BLaER1 (cell line): ENCODE data around the gene TBC1D2.

ENCODE experiments used
- H3K27ac ChIP-seq: shearing (Covaris generic); formaldehyde crosslinking; 2 replicates; pipeline ENCODE4 v1.8.1; 2022
- H3K27me3 ChIP-seq: shearing (Covaris generic); formaldehyde crosslinking; 2 replicates; pipeline ENCODE4 v1.8.1; 2022
- H3K36me3 ChIP-seq: shearing (Covaris generic); formaldehyde crosslinking; 2 replicates; pipeline ENCODE4 v1.8.1; 2022
- H3K4me1 ChIP-seq: shearing (Covaris generic); formaldehyde crosslinking; 2 replicates; pipeline ENCODE4 v1.8.1; 2022
- H3K4me2 ChIP-seq: shearing (Covaris generic); formaldehyde crosslinking; 2 replicates; pipeline ENCODE4 v1.8.1; 2022
- H3K4me3 ChIP-seq: shearing (Covaris generic); formaldehyde crosslinking; 2 replicates; pipeline ENCODE4 v1.8.1; 2022
- H3K9ac ChIP-seq: shearing (Covaris generic); formaldehyde crosslinking; 2 replicates; pipeline ENCODE4 v1.8.1; 2022
- H3K9me3 ChIP-seq: shearing (Covaris generic); formaldehyde crosslinking; 2 replicates; pipeline ENCODE4 v1.8.1; 2022
- H4K20me1 ChIP-seq: shearing (Covaris generic); formaldehyde crosslinking; 2 replicates; pipeline ENCODE4 v1.8.1; 2022
- Cebpa-rat ChIP-seq: shearing (Covaris generic); IDR thresholded peaks from 2 replicates; pipeline ENCODE4 v1.8.1; 2022

TBC1D2 gene

DNA sequence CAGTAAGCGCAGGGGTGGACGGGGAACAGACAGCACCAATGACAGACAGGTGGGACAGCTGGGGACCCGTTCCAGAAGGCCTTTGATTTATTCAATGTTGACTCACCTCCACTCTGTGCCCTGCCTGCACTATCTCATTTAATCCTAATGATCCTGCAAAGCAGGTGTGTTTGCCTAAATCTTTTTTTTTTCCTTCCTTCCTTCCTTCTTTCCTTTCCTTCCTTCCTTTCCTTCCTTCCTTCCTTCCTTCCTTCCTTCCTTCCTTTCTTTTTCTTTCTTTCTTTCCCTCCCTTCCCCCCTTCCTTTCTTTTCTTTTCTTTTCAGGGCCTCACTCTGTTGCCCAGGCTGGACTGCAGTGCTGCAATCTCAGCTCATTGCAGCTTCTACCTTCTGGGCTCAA, 45.9 kb downstream of the TBC1D2 start:
- no peaks in the 10 kb centered on the region for H4K20me1 ChIP-seq
- no peaks in the 10 kb centered on the region for H3K9me3 ChIP-seq
- H3K4me3 ChIP-seq, result no peak overlapping the region
- no peak for TF ChIP-seq Cebpa-rat
- no peaks in the 10 kb centered on the region for H3K36me3 ChIP-seq
- no peaks in the 10 kb centered on the region for H3K27me3 ChIP-seq
- no peak overlapping the region for H3K4me2 ChIP-seq
- H3K9ac ChIP-seq, result no peak overlapping the region
- 0 out of 2 replicates have a peak, but pooled peaks cover 6% of the 10 kb centered on the region for H3K4me1 ChIP-seq
- no peak overlapping the region for H3K27ac ChIP-seq

DNA sequence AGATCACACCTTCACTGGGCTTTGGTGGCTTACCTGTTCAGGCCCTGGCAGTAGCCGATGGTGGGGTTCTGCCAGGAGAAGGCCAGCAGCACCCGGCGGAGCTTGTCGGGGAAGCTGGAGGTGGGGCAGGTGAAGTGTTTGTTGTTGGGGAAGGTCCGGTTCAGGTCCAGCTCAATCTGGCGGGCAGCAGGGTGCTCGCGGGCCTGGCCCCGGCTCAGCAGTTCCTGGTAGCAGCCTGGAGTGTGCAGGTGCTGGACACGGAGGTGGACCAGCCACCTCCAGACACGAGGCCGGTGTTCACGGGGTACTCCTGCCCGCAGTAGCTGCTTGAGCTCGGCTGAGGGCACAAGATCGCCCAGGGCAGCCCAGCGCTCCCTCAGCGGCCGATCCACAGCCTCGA, 46.8 kb downstream of the TBC1D2 start:
- Histone ChIP-seq H3K4me3 (no peak overlapping the region), H3K9me3 (no peaks in the 10 kb centered on the region), H3K4me1 (0 out of 2 replicates have a peak, but pooled peaks cover 6% of the 10 kb centered on the region), H3K4me2 (no peak overlapping the region), H4K20me1 (no peaks in the 10 kb centered on the region), H3K9ac (no peak overlapping the region), H3K27ac (no peak overlapping the region), H3K27me3 (no peaks in the 10 kb centered on the region), H3K36me3 (no peaks in the 10 kb centered on the region)
- no peak for TF ChIP-seq Cebpa-rat

GRCh38 chr9:98207606-98208005, 47.8 kb downstream of the TBC1D2 start:
- TF ChIP-seq Cebpa-rat, result no peak
- H3K4me3 ChIP-seq, result no peak overlapping the region
- H3K27me3 ChIP-seq, result no peaks in the 10 kb centered on the region
- H3K9ac ChIP-seq, result no peak overlapping the region
- 0 out of 2 replicates have a peak, but pooled peaks cover 6% of the 10 kb centered on the region for H3K4me1 ChIP-seq
- H4K20me1 ChIP-seq, result no peaks in the 10 kb centered on the region
- no peaks in the 10 kb centered on the region for H3K36me3 ChIP-seq
- H3K9me3 ChIP-seq, result no peaks in the 10 kb centered on the region
- H3K4me2 ChIP-seq, result no peak overlapping the region
- no peak overlapping the region for H3K27ac ChIP-seq

DNA sequence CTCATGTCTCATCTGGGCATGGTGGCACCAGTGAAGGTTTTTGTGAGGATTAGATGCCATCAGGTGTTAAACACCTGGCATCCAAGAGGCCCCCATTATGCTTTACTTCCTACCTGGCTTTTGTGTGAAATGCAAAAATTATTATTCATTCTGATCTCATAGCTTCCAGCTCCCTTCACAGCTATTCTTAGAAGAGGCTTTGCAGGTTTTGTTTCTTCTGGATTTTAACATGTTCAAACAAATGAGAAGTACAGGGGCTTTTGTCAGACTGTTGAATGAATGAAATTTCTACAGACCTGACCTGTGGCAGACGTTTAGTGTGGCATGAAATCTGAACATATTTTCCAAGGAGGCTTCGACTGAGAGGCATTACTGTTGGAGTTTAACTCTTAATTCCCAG, 48.7 kb downstream of the TBC1D2 start:
- Histone ChIP-seq H3K27me3 (no peaks in the 10 kb centered on the region), H3K36me3 (no peaks in the 10 kb centered on the region), H3K4me2 (no peak overlapping the region), H3K4me1 (0 out of 2 replicates have a peak, but pooled peaks cover 6% of the 10 kb centered on the region), H3K27ac (no peak overlapping the region), H4K20me1 (no peaks in the 10 kb centered on the region), H3K9me3 (no peaks in the 10 kb centered on the region), H3K4me3 (no peak overlapping the region), H3K9ac (no peak overlapping the region)
- no peak for TF ChIP-seq Cebpa-rat

DNA sequence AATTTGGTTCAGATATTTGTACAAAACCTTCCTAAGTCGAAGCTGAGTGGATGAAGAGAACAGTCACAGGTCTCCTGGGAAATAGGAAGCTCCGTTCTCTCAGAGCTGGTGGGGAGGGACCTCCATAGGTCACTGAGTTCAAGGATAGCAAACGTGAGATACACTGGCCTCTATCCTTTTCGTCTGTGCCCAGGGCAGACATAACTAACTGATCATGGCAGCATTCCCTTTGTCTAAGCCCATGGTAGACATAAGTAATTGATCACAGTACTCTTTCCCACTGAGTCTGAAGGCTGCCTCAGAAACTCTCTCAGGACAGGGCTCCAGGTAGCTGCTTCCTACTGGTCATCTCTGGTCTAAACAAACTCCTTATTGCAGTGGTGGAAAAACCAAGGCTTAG, 50.8 kb downstream of the TBC1D2 start:
- Histone ChIP-seq H3K4me3 (no peak overlapping the region), H3K27me3 (no peaks in the 10 kb centered on the region), H3K9me3 (no peaks in the 10 kb centered on the region), H4K20me1 (no peaks in the 10 kb centered on the region), H3K4me1 (peaks cover 10% of the 10 kb centered on the region; the same call in 1 of the 2 replicates), H3K4me2 (no peak overlapping the region), H3K9ac (no peak overlapping the region), H3K36me3 (no peaks in the 10 kb centered on the region), H3K27ac (no peak overlapping the region)
- TF ChIP-seq Cebpa-rat, result no peak

DNA sequence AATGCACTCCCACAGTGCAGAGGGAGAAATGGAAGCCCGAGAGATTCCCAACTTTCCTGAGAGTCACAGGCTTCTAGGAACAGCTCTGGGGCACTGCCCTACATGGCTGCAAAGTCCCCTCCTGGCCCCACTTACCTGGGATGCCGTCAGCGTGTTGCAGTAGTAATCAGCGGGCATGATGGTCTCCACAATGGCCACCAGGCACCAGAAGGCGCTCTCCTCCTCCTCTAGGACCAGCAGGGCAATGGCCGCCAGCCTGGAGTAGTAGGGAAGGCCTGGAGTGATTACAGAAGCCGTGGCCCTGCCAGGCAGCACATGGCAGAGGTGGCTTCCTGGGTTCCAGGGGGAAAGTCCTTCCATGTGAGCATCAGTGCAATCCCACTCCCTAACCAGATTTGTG, 52.3 kb downstream of the TBC1D2 start:
- Histone ChIP-seq H3K9me3 (no peaks in the 10 kb centered on the region), H3K9ac (no peak overlapping the region), H3K4me3 (no peak overlapping the region), H3K4me2 (no peak overlapping the region), H3K27me3 (no peaks in the 10 kb centered on the region), H3K27ac (no peak overlapping the region), H3K36me3 (no peaks in the 10 kb centered on the region), H4K20me1 (no peaks in the 10 kb centered on the region), H3K4me1 (peaks cover 7% of the 10 kb centered on the region; the same call in 1 of the 2 replicates)
- TF ChIP-seq Cebpa-rat, result no peak

DNA sequence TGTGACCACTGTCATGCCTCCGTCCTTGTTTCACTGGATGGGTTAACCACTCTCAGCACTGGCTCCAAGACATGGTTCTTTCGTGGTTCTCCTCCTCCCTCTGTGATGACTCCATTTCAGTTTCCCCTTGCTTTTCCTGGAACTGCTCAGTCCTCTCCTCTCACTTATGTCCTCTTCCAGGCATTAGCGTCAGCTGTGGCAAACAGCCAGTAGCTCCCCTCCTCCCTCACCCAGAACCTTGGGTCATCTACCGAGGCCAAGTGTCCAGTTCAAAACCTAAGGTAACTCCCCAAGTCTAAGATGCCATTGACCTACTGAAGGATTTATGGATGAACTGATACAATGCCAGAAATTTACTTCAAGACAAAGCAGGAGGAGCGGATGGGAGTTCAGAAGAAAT, 53.2 kb downstream of the TBC1D2 start:
- Histone ChIP-seq H3K4me2 (no peak overlapping the region), H3K4me3 (no peak overlapping the region), H3K9me3 (no peaks in the 10 kb centered on the region), H3K4me1 (peaks cover 7% of the 10 kb centered on the region; the same call in 1 of the 2 replicates), H4K20me1 (no peaks in the 10 kb centered on the region), H3K36me3 (no peaks in the 10 kb centered on the region), H3K27ac (no peak overlapping the region), H3K27me3 (no peaks in the 10 kb centered on the region), H3K9ac (no peak overlapping the region)
- TF ChIP-seq Cebpa-rat, result no peak

DNA sequence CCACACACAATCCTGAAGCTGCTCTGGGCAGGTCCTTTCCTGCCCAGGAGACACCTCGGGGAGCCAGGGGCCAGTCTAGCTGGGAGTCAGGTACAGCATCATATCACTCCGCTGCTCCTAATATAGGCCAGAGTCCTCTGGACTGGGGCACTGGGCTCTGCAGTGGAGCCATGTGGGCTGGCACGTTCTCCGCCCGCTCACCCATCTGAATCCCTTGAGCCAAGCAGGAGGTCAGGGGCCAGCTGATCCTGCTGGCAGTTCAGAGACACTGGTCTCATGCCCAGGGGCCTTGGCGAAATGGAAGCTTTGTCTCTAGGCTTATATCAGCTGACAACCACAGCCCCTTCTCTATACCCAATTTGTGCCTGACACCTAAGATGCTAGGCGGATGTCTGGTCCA, 53.7 kb downstream of the TBC1D2 start:
- H3K27me3 ChIP-seq, result no peaks in the 10 kb centered on the region
- no peak overlapping the region for H3K9ac ChIP-seq
- no peaks in the 10 kb centered on the region for H3K9me3 ChIP-seq
- TF ChIP-seq Cebpa-rat, result no peak
- no peaks in the 10 kb centered on the region for H4K20me1 ChIP-seq
- H3K4me2 ChIP-seq, result peak overlapping the region; percentile 42; the same call in 1 of the 2 replicates
- no peaks in the 10 kb centered on the region for H3K36me3 ChIP-seq
- H3K4me3 ChIP-seq, result no peak overlapping the region
- H3K4me1 ChIP-seq, result peaks cover 7% of the 10 kb centered on the region; the same call in 1 of the 2 replicates
- no peak overlapping the region for H3K27ac ChIP-seq

DNA sequence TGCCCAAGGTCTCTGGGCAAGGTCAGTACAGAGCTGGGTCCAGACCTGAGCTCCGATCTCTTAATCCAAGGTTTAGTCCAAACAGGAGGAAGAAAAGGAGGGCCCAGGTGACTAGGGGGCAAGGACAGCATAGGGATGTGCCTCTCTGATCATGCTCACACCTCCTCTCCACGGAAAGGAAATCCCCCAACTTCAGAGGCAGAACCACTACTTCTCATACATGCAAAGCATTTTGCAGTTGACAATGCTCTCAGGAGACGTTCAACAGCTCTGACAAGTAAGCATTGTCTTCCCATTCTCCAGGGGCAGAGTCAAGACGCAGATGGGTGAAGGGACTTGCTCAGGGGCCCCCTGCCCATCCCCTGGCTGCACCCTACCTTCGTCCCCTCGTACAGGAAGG, 54.3 kb downstream of the TBC1D2 start:
- no peaks in the 10 kb centered on the region for H3K9me3 ChIP-seq
- no peak overlapping the region for H3K27ac ChIP-seq
- H4K20me1 ChIP-seq, result no peaks in the 10 kb centered on the region
- no peaks in the 10 kb centered on the region for H3K36me3 ChIP-seq
- H3K27me3 ChIP-seq, result no peaks in the 10 kb centered on the region
- no peak overlapping the region for H3K4me3 ChIP-seq
- TF ChIP-seq Cebpa-rat, result no peak
- H3K9ac ChIP-seq, result no peak overlapping the region
- H3K4me1 ChIP-seq, result peaks cover 7% of the 10 kb centered on the region; the same call in 1 of the 2 replicates
- peak overlapping the region; percentile 42 for H3K4me2 ChIP-seq

DNA sequence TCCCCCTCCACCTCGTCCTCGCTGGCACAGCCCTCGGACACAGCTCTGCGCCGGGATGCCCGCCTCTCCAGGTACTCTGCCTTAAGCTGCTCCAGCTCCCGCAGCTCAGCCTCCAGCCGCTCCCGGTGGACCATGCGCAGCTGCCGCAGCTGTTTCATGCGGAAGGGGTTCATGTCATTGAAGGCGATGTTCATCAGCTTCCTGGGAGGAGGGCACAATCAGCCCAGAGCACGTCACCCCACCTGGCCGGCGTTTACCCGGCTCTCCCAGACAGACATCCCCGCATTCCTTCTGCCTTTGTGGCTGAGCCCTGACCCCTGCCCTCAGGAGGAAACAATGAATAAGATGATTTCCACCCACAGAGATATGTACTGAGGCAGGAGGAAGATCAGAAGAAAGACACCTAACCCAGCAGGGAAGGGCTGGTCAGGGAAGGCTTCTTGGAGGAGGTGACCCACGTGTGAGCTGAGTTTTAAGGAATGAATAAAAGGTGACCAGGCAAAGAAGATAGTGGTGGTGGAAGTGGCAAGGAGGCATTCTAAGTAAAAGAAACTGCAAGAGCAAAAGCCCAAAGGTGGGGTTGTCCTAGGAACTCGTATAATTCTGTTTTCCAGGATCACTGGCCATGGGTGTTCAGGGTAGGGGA, 55.9 kb downstream of the TBC1D2 start:
- H3K4me3 ChIP-seq, result no peak overlapping the region
- no peak for TF ChIP-seq Cebpa-rat
- no peaks in the 10 kb centered on the region for H3K36me3 ChIP-seq
- no peak overlapping the region for H3K9ac ChIP-seq
- H3K9me3 ChIP-seq, result no peaks in the 10 kb centered on the region
- H4K20me1 ChIP-seq, result no peaks in the 10 kb centered on the region
- no peak overlapping the region for H3K4me2 ChIP-seq
- H3K27me3 ChIP-seq, result no peaks in the 10 kb centered on the region
- H3K4me1 ChIP-seq, result peaks cover 7% of the 10 kb centered on the region; the same call in 1 of the 2 replicates
- H3K27ac ChIP-seq, result no peak overlapping the region
